Stomach (tissue), 9 donors: ENCODE measurements around the gene NELL1. TPM values are rescaled to one million over a fixed set of nuclear protein-coding genes. Genes with fewer than 3 reads are reported as not detected.
"Not testable (repeated sequence)": the region's sequence is repeated elsewhere in the genome, so short reads cannot be mapped to it uniquely, and the experiment has no call there.

Source experiments
- DNase-seq, 2 donors: peaks; one replicate each; pipeline versions ENCODE4 v3.0.0 to v3.0.0-alpha.2; 2013 to 2019
- H3K27ac ChIP-seq, 5 donors: fragments of 200-600 bp in 4 of 5; sonication (generic) in 4 of 5; one replicate each; pipeline ENCODE4 v1.5.1; 2013 to 2019; ENCODE audit warnings: mild to moderate bottlenecking in 1 of 5, moderate library complexity in 1 of 5
- H3K27me3 ChIP-seq, 3 donors: fragments of 200-600 bp; sonication (generic); one replicate each; pipeline ENCODE4 v1.5.1; 2017 to 2019; ENCODE audit warnings: mixed run types in 1 of 3
- H3K36me3 ChIP-seq, 4 donors: fragments of 200-600 bp; sonication (generic); 1 replicate in 3 of 4; 2 replicates in 1 of 4; pipeline ENCODE4 v1.5.1; 2016 to 2019
- H3K4me1 ChIP-seq, 4 donors: fragments of 200-600 bp; sonication (generic); one replicate each; pipeline ENCODE4 v1.5.1; 2016 to 2019
- H3K4me3 ChIP-seq, 4 donors: fragments of 200-600 bp; sonication (generic) in 3 of 4; one replicate each; pipeline ENCODE4 v1.5.1; 2016 to 2019; ENCODE audit warnings: mild to moderate bottlenecking in 1 of 4
- H3K9me3 ChIP-seq, 4 donors: fragments of 200-600 bp; sonication (generic); one replicate each; pipeline ENCODE4 v1.5.1; 2016 to 2019
- CTCF ChIP-seq, 7 experiments: fragments of 450-650 bp in 4 of 7; fragments of 200-600 bp in 3 of 7; sonication (generic) in 3 of 7; IDR thresholded peaks; one replicate each; pipeline ENCODE4 v1.5.1; 2016 to 2019; ENCODE audit warnings: antibody characterized with exemption in 7 of 7, control low read depth in 2 of 7, mild to moderate bottlenecking in 1 of 7
- EP300 ChIP-seq: sonication (generic); formaldehyde crosslinking; IDR thresholded peaks from one replicate; pipeline ENCODE4 v1.6.1; 2017; ENCODE audit warnings: antibody characterized with exemption
- POLR2A ChIP-seq, 4 donors: fragments of 450-650 bp; IDR thresholded peaks; one replicate each; pipeline ENCODE4 v1.6.1; 2016; ENCODE audit warnings: antibody characterized with exemption in 4 of 4, control low read depth in 2 of 4, mild to moderate bottlenecking in 1 of 4, moderate library complexity in 1 of 4
- POLR2AphosphoS5 ChIP-seq, 3 donors: sonication (generic); formaldehyde crosslinking; IDR thresholded peaks; one replicate each; pipeline ENCODE4 v1.6.1; 2016; ENCODE audit warnings: antibody characterized with exemption in 3 of 3
- WGBS, 5 donors: extraction: QIAGEN DNeasy Blood & Tissue Kit in 3 of 5; methylation state at CpG; one replicate each; pipeline versions ENCODE4 v1.1.5 to v1.1.7; 2013 to 2018; 5-methylcytosine and 5-hydroxymethylcytosine counted together
- intact Hi-C: fragments of 100-400 bp; cut with DNase I; formaldehyde crosslinking; loops from one replicate; pipeline ENCODE4 v1.15.1; 2023; ENCODE audit warnings: low total_unique reads
- polyA plus RNA-seq, 3 donors: library from polyadenylated mRNA; stranded (reverse); fragments of 200-250 nt; gene quantifications; one replicate each; pipeline ENCODE4 v1.2.3, GENCODE V29; 2013
- total RNA-seq, 5 donors: library from RNA; depleted of rRNA; stranded (reverse); fragments of >200 nt; gene quantifications; one replicate each; pipeline versions ENCODE4 v1.1.0 to v1.2.3, GENCODE V29; 2014 to 2016
- donor health status: healthy with polysubstance abuse.
- donor health status: Bipolar disorder and iron deficiency.
- donor health status: healthy.

The NELL1 gene
- total and polyA plus RNA-seq, 8 donors: 0.05 to 15.4 (median 2.7) TPM; not detected in 5

- no peak for TF ChIP-seq POLR2A (IDR thresholded peaks at IDR 0.05)
- TF ChIP-seq CTCF (IDR thresholded peaks at IDR 0.05): no peak
- no peak for TF ChIP-seq EP300
- TF ChIP-seq POLR2AphosphoS5 (IDR thresholded peaks at IDR 0.05): no peak
- H3K27me3 ChIP-seq: no peaks in the 10 kb centered on the region
- no peak overlapping the region for H3K27ac ChIP-seq
- no peak overlapping the region for H3K4me3 ChIP-seq
- intact Hi-C loops: no loop called here
- DNase-seq: peak in 1 of 2 donors; percentile 3
- no peaks in the 10 kb centered on the region for H3K36me3 ChIP-seq
- H3K4me1 ChIP-seq: no peaks in the 10 kb centered on the region
- WGBS, 5 donors: 50 to 73% (median 58%) methylated on average over 2 of the region's 2 CpGs
- H3K9me3 ChIP-seq: no peaks in the 10 kb centered on the region
Measured at GRCh38 chr11:20844630-20845029, 175.2 kb downstream of the NELL1 start.

- WGBS, 5 donors: 41 to 61% (median 54%) methylated on average over 1 of the region's 1 CpG
- TF ChIP-seq EP300 (no peak), POLR2AphosphoS5 (IDR thresholded peaks at IDR 0.05) (no peak), POLR2A (IDR thresholded peaks at IDR 0.05) (no peak), CTCF (IDR thresholded peaks at IDR 0.05) (no peak)
Measured at GRCh38 chr11:20854215-20854955, 185.0 kb downstream of the NELL1 start.

GRCh38 chr11:20861322-20861721 lies 191.9 kb downstream of the NELL1 start:
- Histone ChIP-seq H3K9me3 (no peaks in the 10 kb centered on the region), H3K4me1 (no peaks in the 10 kb centered on the region), H3K27me3 (no peaks in the 10 kb centered on the region), H3K27ac (no peak overlapping the region), H3K36me3 (no peaks in the 10 kb centered on the region), H3K4me3 (no peak overlapping the region)
- no peak for DNase-seq
- WGBS, 5 donors: 64 to 78% (median 76%) methylated on average over 2 of the region's 2 CpGs
- TF ChIP-seq POLR2AphosphoS5 (IDR thresholded peaks at IDR 0.05): no peak
- TF ChIP-seq POLR2A (IDR thresholded peaks at IDR 0.05): no peak
- no peak for TF ChIP-seq EP300
- TF ChIP-seq CTCF (IDR thresholded peaks at IDR 0.05): no peak
- intact Hi-C loops: no loop called here

More at GRCh38 chr11:20854215-20854955, 185.0 kb downstream of the NELL1 start:
- H3K27ac ChIP-seq: no peak overlapping the region
- no peak overlapping the region for H3K4me3 ChIP-seq
- intact Hi-C loops: no loop called here
- no peaks in the 10 kb centered on the region for H3K9me3 ChIP-seq
- H3K27me3 ChIP-seq: no peaks in the 10 kb centered on the region
- DNase-seq: peak in 1 of 2 donors; percentile 32
- no peaks in the 10 kb centered on the region for H3K4me1 ChIP-seq
- H3K36me3 ChIP-seq: no peaks in the 10 kb centered on the region

GRCh38 chr11:20862263-20862662 lies 192.9 kb downstream of the NELL1 start:
- intact Hi-C loops, H3K9me3 ChIP-seq, H3K4me3 ChIP-seq, DNase-seq, H3K36me3 ChIP-seq, H3K27ac ChIP-seq, H3K4me1 ChIP-seq, H3K27me3 ChIP-seq: not testable (repeated sequence)
- WGBS, 5 donors: 65 to 77% (median 70%) methylated on average over 6 of the region's 6 CpGs

- no peak for DNase-seq
- H3K27ac ChIP-seq: no peak overlapping the region
- no peaks in the 10 kb centered on the region for H3K36me3 ChIP-seq
- H3K4me3 ChIP-seq: no peak overlapping the region
- H3K9me3 ChIP-seq: no peaks in the 10 kb centered on the region
- no peak for TF ChIP-seq EP300
- no peak for TF ChIP-seq POLR2A (IDR thresholded peaks at IDR 0.05)
- TF ChIP-seq CTCF (IDR thresholded peaks at IDR 0.05): no peak
- no peak for TF ChIP-seq POLR2AphosphoS5 (IDR thresholded peaks at IDR 0.05)
- H3K4me1 ChIP-seq: no peaks in the 10 kb centered on the region
- no peaks in the 10 kb centered on the region for H3K27me3 ChIP-seq
- intact Hi-C loops: no loop called here
Measured at GRCh38 chr11:20864628-20865027, 195.2 kb downstream of the NELL1 start.
